ENCODE measurements around the gene CAMTA1.

Gene CAMTA1

GRCh38 chr1:6962996-6963911 is 178.0 kb downstream of the CAMTA1 start:
- DNase-seq: peak; percentile 54

GRCh38 chr1:6963912-6964307 is 178.7 kb downstream of the CAMTA1 start:
- DNase-seq: no peak

- DNase-seq: no peak
Observed at GRCh38 chr1:6965083-6965934, 180.1 kb downstream of the CAMTA1 start.

GRCh38 chr1:6965935-6966241 is 180.6 kb downstream of the CAMTA1 start:
- DNase-seq: no peak

- no peak for DNase-seq
Observed at GRCh38 chr1:6966326-6966725, 181.1 kb downstream of the CAMTA1 start.

- no peak for DNase-seq
Observed at GRCh38 chr1:6967431-6968111, 182.3 kb downstream of the CAMTA1 start.

GRCh38 chr1:6969106-6969505 is 183.9 kb downstream of the CAMTA1 start:
- no peak for DNase-seq

- no peak for DNase-seq
Observed at GRCh38 chr1:6969762-6970161, 184.5 kb downstream of the CAMTA1 start.

- no peak for DNase-seq
Observed at GRCh38 chr1:6970221-6970620, 185.0 kb downstream of the CAMTA1 start.

GRCh38 chr1:6971048-6971447 is 185.8 kb downstream of the CAMTA1 start:
- no peak for DNase-seq

GRCh38 chr1:6971699-6972098 is 186.4 kb downstream of the CAMTA1 start:
- no peak for DNase-seq

- DNase-seq: no peak
Observed at GRCh38 chr1:6972399-6972798, 187.1 kb downstream of the CAMTA1 start.

GRCh38 chr1:6975331-6976043 is 190.2 kb downstream of the CAMTA1 start:
- DNase-seq: no peak

- DNase-seq: no peak
Observed at GRCh38 chr1:6976044-6976375, 190.8 kb downstream of the CAMTA1 start.

- DNase-seq: no peak
Observed at GRCh38 chr1:6979003-6979613, 193.9 kb downstream of the CAMTA1 start.

GRCh38 chr1:6981595-6981994 is 196.3 kb downstream of the CAMTA1 start:
- DNase-seq: no peak

- DNase-seq: no peak
Observed at GRCh38 chr1:6982443-6982842, 197.2 kb downstream of the CAMTA1 start.

GRCh38 chr1:6982860-6983259 is 197.6 kb downstream of the CAMTA1 start:
- DNase-seq: no peak

GRCh38 chr1:6984536-6984935 is 199.3 kb downstream of the CAMTA1 start:
- DNase-seq: no peak

- DNase-seq: no peak
Observed at GRCh38 chr1:6984986-6985385, 199.7 kb downstream of the CAMTA1 start.

- DNase-seq: no peak
Observed at GRCh38 chr1:6985549-6986276, 200.5 kb downstream of the CAMTA1 start.

- DNase-seq: no peak
Observed at GRCh38 chr1:6986281-6986680, 201.0 kb downstream of the CAMTA1 start.
